ENCODE measurements around the gene RNASEH2C. TPM values are rescaled to one million over a fixed set of nuclear protein-coding genes. Genes with fewer than 3 reads are reported as not detected.

The RNASEH2C gene
- total and polyA plus RNA-seq, 2 of the 4 experiments (the other 2 are of a cell fraction): 34.8 to 40.0 TPM

GRCh38 chr11:65696802-65697552 is 23.6 kb downstream of the RNASEH2C start:
- dilution Hi-C loops (cut with HindIII; ENCODE audit: low sequenced_read_pairs, unreplicated experiment): no loop called here
- 50% methylated on average over 1 of the region's 5 CpGs; no CpG with 5 or more reads in 1 of the 2 experiments for WGBS, 2 experiments (ENCODE audit: extremely low coverage in 2 of 2, insufficient read length in 1 of 2)
- in situ Hi-C loops (cut with MboI; ENCODE audit: low sequenced_read_pairs): no loop called here
- TF ChIP-seq, protein P1, sequence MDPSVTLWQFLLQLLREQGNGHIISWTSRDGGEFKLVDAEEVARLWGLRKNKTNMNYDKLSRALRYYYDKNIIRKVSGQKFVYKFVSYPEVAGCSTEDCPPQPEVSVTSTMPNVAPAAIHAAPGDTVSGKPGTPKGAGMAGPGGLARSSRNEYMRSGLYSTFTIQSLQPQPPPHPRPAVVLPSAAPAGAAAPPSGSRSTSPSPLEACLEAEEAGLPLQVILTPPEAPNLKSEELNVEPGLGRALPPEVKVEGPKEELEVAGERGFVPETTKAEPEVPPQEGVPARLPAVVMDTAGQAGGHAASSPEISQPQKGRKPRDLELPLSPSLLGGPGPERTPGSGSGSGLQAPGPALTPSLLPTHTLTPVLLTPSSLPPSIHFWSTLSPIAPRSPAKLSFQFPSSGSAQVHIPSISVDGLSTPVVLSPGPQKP (IDR thresholded peaks at IDR 0.05; ENCODE audit: borderline replicate concordance, low read depth, low read length): no peak
- no peak for TF ChIP-seq CHD1 (IDR thresholded peaks at IDR 0.05; ENCODE audit: low read depth, low read length)
- no peak for TF ChIP-seq SMC3 (IDR thresholded peaks at IDR 0.05; ENCODE audit: low read depth, low read length)
- no peak for TF ChIP-seq NFE2L2 (IDR thresholded peaks at IDR 0.05; ENCODE audit: low read depth, low read length)
- TF ChIP-seq POLR2A (IDR thresholded peaks at IDR 0.05; ENCODE audit: low read depth, low read length): no peak
- TF ChIP-seq, protein P2, sequence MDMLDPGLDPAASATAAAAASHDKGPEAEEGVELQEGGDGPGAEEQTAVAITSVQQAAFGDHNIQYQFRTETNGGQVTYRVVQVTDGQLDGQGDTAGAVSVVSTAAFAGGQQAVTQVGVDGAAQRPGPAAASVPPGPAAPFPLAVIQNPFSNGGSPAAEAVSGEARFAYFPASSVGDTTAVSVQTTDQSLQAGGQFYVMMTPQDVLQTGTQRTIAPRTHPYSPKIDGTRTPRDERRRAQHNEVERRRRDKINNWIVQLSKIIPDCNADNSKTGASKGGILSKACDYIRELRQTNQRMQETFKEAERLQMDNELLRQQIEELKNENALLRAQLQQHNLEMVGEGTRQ (IDR thresholded peaks at IDR 0.05; ENCODE audit: low read depth, low read length): no peak
- no peak for TF ChIP-seq RFX5 (IDR thresholded peaks at IDR 0.05; ENCODE audit: low read depth, low read length)
- TF ChIP-seq MAZ (IDR thresholded peaks at IDR 0.05; ENCODE audit: borderline replicate concordance, low read depth, low read length): no peak
- no peak for TF ChIP-seq CEBPB (IDR thresholded peaks at IDR 0.05; ENCODE audit: low read depth, low read length)
- no peak for TF ChIP-seq MXI1 (IDR thresholded peaks at IDR 0.05; ENCODE audit: borderline replicate concordance, low read depth, low read length)
- no peak for TF ChIP-seq RAD21 (IDR thresholded peaks at IDR 0.05; ENCODE audit: low read length)
- TF ChIP-seq BHLHE40 (IDR thresholded peaks at IDR 0.05; ENCODE audit: low read depth, low read length): no peak
- no peak for TF ChIP-seq RCOR1 (IDR thresholded peaks at IDR 0.05; ENCODE audit: insufficient replicate concordance, low read length)
- TF ChIP-seq FOS (IDR thresholded peaks at IDR 0.05; ENCODE audit: low read depth, low read length): no peak
- no peak for TF ChIP-seq MAFK (IDR thresholded peaks at IDR 0.05; ENCODE audit: low read depth, low read length)

More at GRCh38 chr11:65696802-65697552, 23.6 kb downstream of the RNASEH2C start:
- Histone ChIP-seq H4K20me1 (ENCODE audit: insufficient read depth, low read length) (no peaks in the 10 kb centered on the region), H3K79me1 (ENCODE audit: low read depth in 1 of 2, low read length in 2 of 2) (no peaks in the 10 kb centered on the region), H3K56ac (ENCODE audit: extremely low read depth, insufficient read depth, low read length) (no peak overlapping the region), H4K5ac (ENCODE audit: low read depth, low read length) (no peak overlapping the region), H3K4ac (ENCODE audit: low read depth, low read length) (no peak overlapping the region), H4K8ac (ENCODE audit: low read depth in 2 of 2, low read length in 2 of 2) (no peak overlapping the region), H3K23ac (ENCODE audit: low read depth, low read length) (no peak overlapping the region), H3K18ac (ENCODE audit: low read depth, low read length) (no peak overlapping the region), H2AFZ (replicated peaks; ENCODE audit: low read length, poor library complexity) (no peak overlapping the region), H2BK15ac (ENCODE audit: low read depth, low read length) (no peak overlapping the region), H3K36me3 (ENCODE audit: control insufficient read depth, insufficient read depth, low read length) (no peaks in the 10 kb centered on the region), H4K91ac (ENCODE audit: insufficient read depth, low read depth, low read length) (no peak overlapping the region), H2BK20ac (ENCODE audit: low read depth, low read length) (no peak overlapping the region), H2BK5ac (ENCODE audit: low read depth, low read length, poor library complexity, severe bottlenecking) (no peak overlapping the region), H3K27ac (ENCODE audit: insufficient read depth, low read length) (no peak overlapping the region), H2AK5ac (ENCODE audit: low read depth, low read length) (no peak overlapping the region), H3K9me3 (ENCODE audit: control insufficient read depth, insufficient read depth, low read length) (no peaks in the 10 kb centered on the region), H3K4me1 (ENCODE audit: control insufficient read depth, insufficient read depth, low read length) (no peaks in the 10 kb centered on the region), H2AK9ac (replicated peaks; ENCODE audit: low read depth, low read length, poor library complexity) (no peak overlapping the region), H3K9ac (ENCODE audit: low read depth, low read length) (no peak overlapping the region), H3K9me1 (ENCODE audit: insufficient read depth, low read length) (0 out of 2 replicates have a peak, but pooled peaks cover 2% of the 10 kb centered on the region), H3K4me3 (ENCODE audit: insufficient read depth, low read depth, low read length) (no peak overlapping the region), H3K4me2 (ENCODE audit: low read depth, low read length) (no peak overlapping the region), H3K27me3 (ENCODE audit: control insufficient read depth, insufficient read depth, low read length) (peaks cover 46% of the 10 kb centered on the region), H2BK120ac (ENCODE audit: low read depth, low read length) (no peak overlapping the region), H3K14ac (replicated peaks; ENCODE audit: low read depth, low read length) (no peak overlapping the region)
- ChIA-PET CTCF (interaction anchor here (0.6 kb wide), 1 partner anchor 562 kb away, joined by 4 read pairs; no protein-coding TSS in a partner anchor), POLR2A (ENCODE audit: unreplicated experiment) (interaction anchor here (0.7 kb wide), 1 partner anchor 21 kb away, joined by 3 read pairs; no protein-coding TSS in a partner anchor)
- intact Hi-C loops (cut with micrococcal nuclease): loop anchor here (10.0 kb wide), 1 partner anchor 68 kb away; no protein-coding TSS in a partner anchor
- BruUV-seq (replicated peaks): no TSS peak
- DNase-seq (no peak), ATAC-seq (ENCODE audit: low read depth) (no peak)

All from IMR-90 (cell line).